ENCODE data around the gene PRR23A.

GRCh38 chr3:138985932-138986331, 20.1 kb downstream of the PRR23A start:
- no peak for TF ChIP-seq YY1 (IDR thresholded peaks at IDR 0.05; ENCODE audit: insufficient read depth, insufficient read length)
- TF ChIP-seq ZNF274 (IDR thresholded peaks at IDR 0.05; ENCODE audit: low read depth, low read length) = no peak

Data from NT2/D1 (cell line).